Trophoblast cell (in vitro differentiated cells and primary cell): ENCODE results near the gene SPOCK1.

Source experiments
- DNase-seq, 2 donors: peaks; one replicate each; pipeline ENCODE4 v3.0.0-alpha.2; 2016
- H2AFZ ChIP-seq: 2 replicates; pipeline ENCODE4 v1.6.1; 2013; ENCODE audit warnings: low read length, moderate library complexity, mild to moderate bottlenecking; ENCODE audit not compliant: insufficient read depth, poor library complexity
- H2AK5ac ChIP-seq: 2 replicates; pipeline ENCODE4 v1.6.1; 2013; ENCODE audit warnings: mild to moderate bottlenecking, low read length
- H2BK120ac ChIP-seq: 2 replicates; pipeline ENCODE4 v1.6.1; 2013; ENCODE audit warnings: low read length, mild to moderate bottlenecking, moderate library complexity; ENCODE audit not compliant: insufficient read depth, poor library complexity
- H2BK12ac ChIP-seq: 2 replicates; pipeline ENCODE4 v1.6.1; 2013; ENCODE audit warnings: mild to moderate bottlenecking, low read length, moderate library complexity
- H2BK5ac ChIP-seq: 2 replicates; pipeline ENCODE4 v1.6.1; 2013; ENCODE audit warnings: low read length, low read depth, moderate library complexity, mild to moderate bottlenecking; ENCODE audit not compliant: poor library complexity
- H3K14ac ChIP-seq: 2 replicates; pipeline ENCODE4 v1.6.1; 2013; ENCODE audit warnings: mild to moderate bottlenecking, low read length
- H3K18ac ChIP-seq: 2 replicates; pipeline ENCODE4 v1.6.1; 2013; ENCODE audit warnings: mild to moderate bottlenecking, low read length
- H3K23ac ChIP-seq: 2 replicates; pipeline ENCODE4 v1.6.1; 2013; ENCODE audit warnings: low read length
- H3K27ac ChIP-seq: 2 replicates; pipeline ENCODE4 v1.5.1; 2013; ENCODE audit warnings: low read depth, mild to moderate bottlenecking, inconsistent platforms, low read length, moderate library complexity
- H3K27me3 ChIP-seq: 2 replicates; pipeline ENCODE4 v1.6.1; 2013; ENCODE audit warnings: inconsistent platforms, mild to moderate bottlenecking, low read length, moderate library complexity; ENCODE audit not compliant: insufficient read depth
- H3K36me3 ChIP-seq, 2 experiments: 1 replicate in 1 of 2; 2 replicates in 1 of 2; pipeline ENCODE4 v1.6.1; 2013; ENCODE audit warnings: low read length in 2 of 2, mild to moderate bottlenecking in 2 of 2, moderate library complexity in 1 of 2; ENCODE audit not compliant: insufficient read depth in 2 of 2, control insufficient read depth in 1 of 2
- H3K4ac ChIP-seq: 2 replicates; pipeline ENCODE4 v1.6.1; 2013; ENCODE audit warnings: low read depth, mild to moderate bottlenecking, low read length, moderate library complexity
- H3K4me1 ChIP-seq, 2 experiments: 1 replicate in 1 of 2; 2 replicates in 1 of 2; pipeline ENCODE4 v1.6.1; 2013; ENCODE audit warnings: low read length in 2 of 2, mild to moderate bottlenecking in 2 of 2, moderate library complexity in 1 of 2; ENCODE audit not compliant: insufficient read depth in 2 of 2, control insufficient read depth in 1 of 2
- H3K4me2 ChIP-seq: 2 replicates; pipeline ENCODE4 v1.6.1; 2013; ENCODE audit warnings: inconsistent platforms, mild to moderate bottlenecking, low read length, moderate library complexity
- H3K4me3 ChIP-seq: 2 replicates; pipeline ENCODE4 v1.5.1; 2013; ENCODE audit warnings: mild to moderate bottlenecking, low read depth, low read length, inconsistent platforms
- H3K79me1 ChIP-seq: one replicate; pipeline ENCODE4 v1.6.1; 2013; ENCODE audit warnings: low read length
- H3K79me2 ChIP-seq: 2 replicates; pipeline ENCODE4 v1.6.1; 2013; ENCODE audit warnings: low read length, mild to moderate bottlenecking; ENCODE audit not compliant: control insufficient read depth, insufficient read depth, poor library complexity
- H3K9ac ChIP-seq: 2 replicates; pipeline ENCODE4 v1.6.1; 2013; ENCODE audit warnings: mild to moderate bottlenecking, low read length
- H3K9me3 ChIP-seq: 2 replicates; pipeline ENCODE4 v1.6.1; 2013; ENCODE audit warnings: low read depth, mild to moderate bottlenecking, control low read depth, inconsistent platforms, low read length; ENCODE audit not compliant: insufficient read depth
- H4K12ac ChIP-seq: 2 replicates; pipeline ENCODE4 v1.6.1; 2013; ENCODE audit warnings: low read depth, mild to moderate bottlenecking, low read length, moderate library complexity
- H4K8ac ChIP-seq: 2 replicates; pipeline ENCODE4 v1.6.1; 2013; ENCODE audit warnings: low read depth, mild to moderate bottlenecking, low read length, moderate library complexity
- H4K91ac ChIP-seq: one replicate; pipeline ENCODE4 v1.6.1; 2013; ENCODE audit warnings: low read depth, mild to moderate bottlenecking, low read length, moderate library complexity
- WGBS: extraction: QIAGEN DNeasy Blood & Tissue Kit; methylation state at CpG from one replicate; pipeline ENCODE4 v1.1.7; 2013; ENCODE audit warnings: missing lambda C conversion rate; ENCODE audit not compliant: insufficient read length, insufficient coverage; ENCODE audit errors: extremely low coverage; 5-methylcytosine and 5-hydroxymethylcytosine counted together

SPOCK1 gene

DNA sequence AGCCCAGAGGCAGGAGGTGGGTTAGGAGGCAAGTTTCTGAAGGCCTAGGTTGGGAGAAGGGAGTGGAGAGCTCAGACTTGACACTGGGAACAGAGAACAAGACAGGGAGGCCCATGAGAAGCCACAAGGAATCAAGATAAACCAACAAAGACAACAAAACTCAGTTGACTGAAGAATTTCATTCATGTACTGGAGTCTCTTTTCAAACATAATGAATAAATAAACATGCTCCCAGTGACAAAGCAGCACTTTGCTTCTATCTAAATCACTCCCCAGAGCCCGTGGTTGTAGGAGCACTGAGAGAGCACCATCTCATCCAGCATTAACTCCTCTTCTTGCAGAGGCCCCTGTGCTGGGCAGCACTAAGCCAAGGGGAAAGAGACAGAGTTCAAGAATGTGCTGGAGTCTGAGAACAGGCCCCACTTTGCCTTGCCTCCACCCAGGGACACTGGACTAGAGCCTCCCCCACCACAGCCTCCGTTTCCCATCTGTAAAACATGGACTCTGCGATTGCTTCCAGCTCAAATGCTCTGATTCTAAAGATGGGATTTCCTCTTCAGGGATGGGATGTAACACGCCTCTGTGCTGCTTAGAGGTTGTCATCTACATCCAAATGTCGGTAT lies 282.0 kb downstream of the SPOCK1 start:
- no peak overlapping the region for H2BK120ac ChIP-seq
- no peaks in the 10 kb centered on the region for H3K79me1 ChIP-seq
- H2AFZ ChIP-seq, result no peak overlapping the region
- no peaks in the 10 kb centered on the region for H3K27me3 ChIP-seq
- H3K4ac ChIP-seq, result no peak overlapping the region
- H3K79me2 ChIP-seq, result no peaks in the 10 kb centered on the region
- no peak overlapping the region for H3K4me2 ChIP-seq
- peak overlapping the region; percentile 1 for H3K9ac ChIP-seq
- H3K36me3 ChIP-seq, result no peaks in the 10 kb centered on the region
- no peak overlapping the region for H2BK12ac ChIP-seq
- no peak overlapping the region for H2AK5ac ChIP-seq
- no peak overlapping the region for H3K4me3 ChIP-seq
- no peak overlapping the region for H3K18ac ChIP-seq
- H4K91ac ChIP-seq, result no peak overlapping the region
- H3K9me3 ChIP-seq, result no peaks in the 10 kb centered on the region
- H3K27ac ChIP-seq, result no peak overlapping the region
- H2BK5ac ChIP-seq, result no peak overlapping the region
- H3K14ac ChIP-seq, result no peak overlapping the region
- no peak for DNase-seq
- no CpG with 5 or more reads among the region's 5 CpGs for WGBS
- no peaks in the 10 kb centered on the region for H3K4me1 ChIP-seq
- H4K12ac ChIP-seq, result no peak overlapping the region
- no peak overlapping the region for H3K23ac ChIP-seq
- no peak overlapping the region for H4K8ac ChIP-seq

GRCh38 chr5:137215780-137216179 lies 283.3 kb downstream of the SPOCK1 start:
- Histone ChIP-seq H3K4me1 (no peaks in the 10 kb centered on the region), H3K27ac (no peak overlapping the region), H3K4me3 (no peak overlapping the region), H3K79me1 (no peaks in the 10 kb centered on the region), H2BK120ac (no peak overlapping the region), H3K14ac (no peak overlapping the region), H3K9me3 (no peaks in the 10 kb centered on the region), H3K18ac (no peak overlapping the region), H4K91ac (no peak overlapping the region), H3K79me2 (no peaks in the 10 kb centered on the region), H3K4me2 (no peak overlapping the region), H3K23ac (no peak overlapping the region), H3K4ac (no peak overlapping the region), H2AK5ac (no peak overlapping the region), H3K27me3 (no peaks in the 10 kb centered on the region), H4K12ac (no peak overlapping the region), H4K8ac (no peak overlapping the region), H2BK12ac (no peak overlapping the region), H2BK5ac (no peak overlapping the region), H2AFZ (no peak overlapping the region), H3K9ac (no peak overlapping the region), H3K36me3 (no peaks in the 10 kb centered on the region)
- no peak for DNase-seq
- no CpG with 5 or more reads among the region's 2 CpGs for whole genome bisulfite sequencing

- no peaks in the 10 kb centered on the region for H3K4me1 ChIP-seq
- no peak overlapping the region for H3K14ac ChIP-seq
- H3K9me3 ChIP-seq, result no peaks in the 10 kb centered on the region
- no peaks in the 10 kb centered on the region for H3K36me3 ChIP-seq
- H3K23ac ChIP-seq, result no peak overlapping the region
- no peak overlapping the region for H2BK120ac ChIP-seq
- no CpG with 5 or more reads among the region's 1 CpG for WGBS
- H2BK12ac ChIP-seq, result no peak overlapping the region
- no peak overlapping the region for H3K4me2 ChIP-seq
- no peak overlapping the region for H3K27ac ChIP-seq
- H4K91ac ChIP-seq, result no peak overlapping the region
- H3K4me3 ChIP-seq, result no peak overlapping the region
- no peak overlapping the region for H3K4ac ChIP-seq
- no peak overlapping the region for H4K12ac ChIP-seq
- H3K79me1 ChIP-seq, result no peaks in the 10 kb centered on the region
- H4K8ac ChIP-seq, result no peak overlapping the region
- no peak overlapping the region for H2AK5ac ChIP-seq
- no peak overlapping the region for H2BK5ac ChIP-seq
- H3K79me2 ChIP-seq, result no peaks in the 10 kb centered on the region
- no peak overlapping the region for H2AFZ ChIP-seq
- no peak overlapping the region for H3K18ac ChIP-seq
- DNase-seq, result no peak
- H3K27me3 ChIP-seq, result no peaks in the 10 kb centered on the region
- no peak overlapping the region for H3K9ac ChIP-seq
These were observed 283.9 kb downstream of the SPOCK1 start for GRCh38 chr5:137215261-137215660.

DNA sequence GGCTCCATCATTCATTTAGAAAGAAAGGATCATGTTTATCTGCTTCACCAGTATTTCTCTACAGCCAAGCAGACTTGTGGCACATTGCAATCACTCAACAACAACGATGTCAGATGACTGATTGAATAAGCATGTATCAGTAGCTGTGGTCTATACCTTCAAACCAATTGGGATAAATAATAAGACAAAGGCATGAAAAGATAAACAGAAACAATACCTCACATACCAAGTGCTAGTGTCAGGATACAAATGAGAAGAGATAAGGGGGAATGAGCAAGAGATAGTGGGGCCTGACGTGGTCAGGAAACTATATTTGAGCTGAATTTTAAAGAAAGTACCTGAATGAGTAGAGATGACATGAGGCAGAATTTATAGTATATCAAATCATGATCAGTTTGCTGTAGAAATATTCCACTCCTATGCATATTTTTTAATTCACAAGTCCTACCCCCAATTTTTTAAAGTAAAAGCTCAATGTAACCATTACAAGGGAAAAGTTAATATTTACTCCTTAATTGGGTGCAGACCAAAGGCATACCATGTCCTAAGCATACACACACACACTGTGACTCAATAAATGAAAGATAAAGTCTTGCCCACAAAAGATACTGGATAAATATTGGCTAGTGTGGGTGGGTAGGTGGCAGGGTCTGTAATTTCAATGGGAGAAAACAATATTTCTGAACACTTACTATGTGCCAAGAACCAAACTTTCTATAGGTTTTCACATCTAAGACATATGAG lies 284.5 kb downstream of the SPOCK1 start:
- H3K27me3 ChIP-seq, result no peaks in the 10 kb centered on the region
- H3K27ac ChIP-seq, result no peak overlapping the region
- no CpG with 5 or more reads among the region's 2 CpGs for WGBS
- H3K4me3 ChIP-seq, result no peak overlapping the region
- no peak overlapping the region for H4K91ac ChIP-seq
- no peak overlapping the region for H3K4ac ChIP-seq
- H3K4me2 ChIP-seq, result no peak overlapping the region
- no peak overlapping the region for H2BK12ac ChIP-seq
- H4K8ac ChIP-seq, result no peak overlapping the region
- no peak overlapping the region for H2AFZ ChIP-seq
- H3K79me2 ChIP-seq, result no peaks in the 10 kb centered on the region
- H2AK5ac ChIP-seq, result no peak overlapping the region
- H4K12ac ChIP-seq, result no peak overlapping the region
- H2BK120ac ChIP-seq, result no peak overlapping the region
- no peaks in the 10 kb centered on the region for H3K9me3 ChIP-seq
- H2BK5ac ChIP-seq, result no peak overlapping the region
- no peaks in the 10 kb centered on the region for H3K4me1 ChIP-seq
- no peak overlapping the region for H3K14ac ChIP-seq
- no peak overlapping the region for H3K9ac ChIP-seq
- peak in 1 of 2 donors; percentile 35 for DNase-seq
- no peak overlapping the region for H3K18ac ChIP-seq
- no peaks in the 10 kb centered on the region for H3K79me1 ChIP-seq
- H3K23ac ChIP-seq, result no peak overlapping the region
- no peaks in the 10 kb centered on the region for H3K36me3 ChIP-seq
